Measurements from ENCODE around the gene TFDP1.

The TFDP1 gene

GRCh38 chr13:113567681-113568080, 16.9 kb upstream of the TFDP1 start:
- TF ChIP-seq CTCF (IDR thresholded peaks at IDR 0.05; ENCODE audit: control insufficient read depth, extremely low read depth, insufficient read depth), result no peak
- no peak overlapping the region for H3K4me3 ChIP-seq (ENCODE audit: low read depth, low read length)
- no peak for DNase-seq (ENCODE audit: low read depth)

GRCh38 chr13:113573065-113573464, 11.5 kb upstream of the TFDP1 start:
- TF ChIP-seq CTCF (IDR thresholded peaks at IDR 0.05; ENCODE audit: control insufficient read depth, extremely low read depth, insufficient read depth), result no peak
- no peak for DNase-seq (ENCODE audit: low read depth)
- H3K4me3 ChIP-seq (ENCODE audit: low read depth, low read length), result no peak overlapping the region

GRCh38 chr13:113576597-113576996, 8.0 kb upstream of the TFDP1 start:
- TF ChIP-seq CTCF (IDR thresholded peaks at IDR 0.05; ENCODE audit: control insufficient read depth, extremely low read depth, insufficient read depth), result no peak
- no peak for DNase-seq (ENCODE audit: low read depth)
- no peak overlapping the region for H3K4me3 ChIP-seq (ENCODE audit: low read depth, low read length)

GRCh38 chr13:113577881-113578435, 6.6 kb upstream of the TFDP1 start:
- DNase-seq (ENCODE audit: low read depth), result no peak
- TF ChIP-seq CTCF (IDR thresholded peaks at IDR 0.05; ENCODE audit: control insufficient read depth, extremely low read depth, insufficient read depth), result no peak
- no peak overlapping the region for H3K4me3 ChIP-seq (ENCODE audit: low read depth, low read length)

- TF ChIP-seq CTCF (IDR thresholded peaks at IDR 0.05; ENCODE audit: control insufficient read depth, extremely low read depth, insufficient read depth), result no peak
- H3K4me3 ChIP-seq (ENCODE audit: low read depth, low read length), result no peak overlapping the region
- DNase-seq (ENCODE audit: low read depth), result no peak
Measured at GRCh38 chr13:113579686-113580085, 4.9 kb upstream of the TFDP1 start.

- DNase-seq (ENCODE audit: low read depth), result no peak
- no peak for TF ChIP-seq CTCF (IDR thresholded peaks at IDR 0.05; ENCODE audit: control insufficient read depth, extremely low read depth, insufficient read depth)
Measured at GRCh38 chr13:113581871-113582270, 2.7 kb upstream of the TFDP1 start.

More at GRCh38 chr13:113581871-113582270, 2.7 kb upstream of the TFDP1 start:
- no peak overlapping the region for H3K4me3 ChIP-seq (ENCODE audit: low read depth, low read length)

Data from LNCaP clone FGC (cell line).